Fibroblast of skin of abdomen (primary cell): ENCODE results near the gene MYBPC3. TPM values are rescaled to one million over a fixed set of nuclear protein-coding genes. Genes with fewer than 3 reads are reported as not detected.
A peak's percentile ranks its signal among the peaks of the same experiment; 100 is the strongest.

ENCODE experiments used
- DNase-seq: peaks from one replicate; pipeline ENCODE4 v3.0.0-alpha.2; 2013
- polyA plus RNA-seq, 2 experiments: library from polyadenylated mRNA; unstranded; fragments of 120-200 nt; gene quantifications; one replicate each; pipeline ENCODE4 v1.2.1, GENCODE V29; 2013; ENCODE audit not compliant: insufficient read length in 2 of 2

The MYBPC3 gene
- not detected for polyA plus RNA-seq (2013, experiment 1 of 2; ENCODE audit: insufficient read length)
- not detected for polyA plus RNA-seq (2013, experiment 2 of 2; ENCODE audit: insufficient read length)

DNA sequence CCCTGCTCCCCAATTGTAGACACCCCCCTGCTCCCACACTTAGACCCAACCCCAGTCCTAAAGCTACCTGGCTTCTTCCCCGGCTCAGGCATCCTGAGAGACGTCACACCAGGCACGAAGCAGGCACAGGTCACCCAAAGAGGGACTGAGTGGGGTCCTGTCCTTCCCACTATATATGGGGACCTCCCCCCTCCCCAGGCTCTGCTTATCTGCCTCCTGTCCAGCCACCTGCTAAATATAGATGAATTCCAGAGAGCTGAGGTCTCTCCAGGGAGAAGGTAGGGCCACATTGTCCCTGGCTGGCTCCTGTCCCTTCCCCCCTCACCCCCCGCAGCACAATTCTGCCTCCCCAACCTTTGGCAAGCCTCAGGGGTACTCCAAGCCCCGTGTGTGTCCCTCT lies at the start of gene MYBPC3:
MYBPC3 (minus strand) TSS at position 147 of the 400 bp plus-strand sequence; CDS start at position 92, 55 bp downstream.
- DNase-seq = no peak

DNA sequence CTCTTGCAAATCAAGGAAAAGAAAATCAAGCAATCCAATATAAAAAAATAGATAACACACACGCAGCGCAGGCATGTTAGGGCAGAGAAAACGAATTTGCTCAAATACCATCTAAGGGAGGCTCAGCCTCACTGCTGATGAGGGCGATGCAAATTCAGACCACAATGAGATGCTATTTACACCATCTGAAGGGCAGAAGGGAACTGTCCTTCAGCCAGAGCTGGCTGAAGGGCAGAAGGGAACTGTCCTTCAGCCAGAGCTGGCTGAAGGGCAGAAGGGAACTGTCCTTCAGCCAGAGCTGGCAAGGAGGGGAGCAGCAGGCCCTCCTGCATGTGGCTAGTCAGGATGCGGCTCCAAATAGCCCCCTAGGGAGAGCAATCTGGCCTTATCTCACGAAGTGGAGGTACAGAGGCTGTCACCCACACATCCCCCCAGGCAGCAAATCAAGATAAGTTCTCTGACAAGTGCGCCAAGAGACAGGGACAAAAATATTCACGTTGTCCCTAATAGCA lies 48.3 kb upstream of the MYBPC3 start:
- DNase-seq = no peak

DNA sequence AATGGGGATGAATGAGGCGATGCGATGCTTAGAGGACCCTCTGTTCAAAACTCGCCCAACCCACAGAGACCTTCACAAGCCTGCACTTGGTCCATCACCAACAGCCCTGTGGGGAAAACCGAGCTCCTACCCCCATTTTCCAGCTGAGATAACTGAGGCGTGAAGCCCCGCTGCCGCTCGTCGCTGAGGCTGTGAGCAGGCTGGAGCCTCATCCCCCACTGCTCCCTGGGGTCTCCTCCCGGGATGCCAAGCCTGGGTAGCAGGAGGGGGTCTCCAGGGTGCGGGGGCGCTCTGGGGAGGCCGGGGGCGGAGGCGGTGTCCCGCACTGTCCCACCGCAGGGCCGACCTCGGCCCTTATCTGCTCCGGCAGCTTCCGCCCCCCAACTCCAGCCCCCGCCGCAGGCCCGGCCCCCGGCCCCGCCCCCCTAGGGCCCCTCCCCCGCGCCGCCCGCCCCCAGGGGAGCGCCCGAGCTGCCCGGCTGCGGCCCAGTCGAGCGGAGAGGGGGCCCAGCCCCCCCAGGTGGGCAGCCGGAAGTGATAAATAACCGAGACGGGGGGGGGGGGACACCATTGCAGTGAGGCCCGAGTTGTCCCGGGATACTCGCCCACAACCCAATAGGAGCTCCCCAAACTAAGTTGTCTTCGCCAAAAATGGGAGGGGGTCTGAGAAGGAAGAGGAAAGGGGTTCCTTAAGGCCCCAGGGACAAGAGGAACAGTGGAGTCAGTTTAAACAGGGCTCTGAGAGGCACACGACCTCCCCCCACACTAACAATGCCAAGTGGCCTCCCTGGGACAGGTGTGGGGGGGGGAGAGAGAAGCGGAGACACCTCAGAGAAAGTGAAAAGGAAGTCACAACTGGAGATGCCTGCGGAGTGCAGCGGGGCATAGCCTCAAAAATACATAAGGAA lies 47.6 kb upstream of the MYBPC3 start:
- DNase-seq = no peak

DNA sequence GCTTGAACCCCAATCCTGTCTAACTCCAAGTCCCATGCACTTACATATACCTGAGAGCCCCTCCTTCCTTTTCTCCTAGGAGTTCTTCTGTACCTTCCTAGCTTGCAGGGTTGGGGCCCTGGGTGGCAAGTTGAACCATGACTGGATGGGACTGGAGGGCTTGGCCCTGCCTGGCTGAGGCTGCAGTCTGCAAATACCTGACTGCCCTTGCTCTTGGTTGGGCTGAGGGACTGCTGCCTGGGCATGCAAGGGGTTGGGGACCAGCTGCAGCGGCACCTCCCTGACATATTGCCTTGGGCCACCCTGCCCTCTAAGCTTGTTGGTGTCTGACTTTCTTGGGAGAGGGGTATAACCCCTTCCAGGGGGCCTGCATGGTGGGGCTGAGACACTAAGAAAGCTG lies 46.0 kb upstream of the MYBPC3 start:
- no peak for DNase-seq

DNA sequence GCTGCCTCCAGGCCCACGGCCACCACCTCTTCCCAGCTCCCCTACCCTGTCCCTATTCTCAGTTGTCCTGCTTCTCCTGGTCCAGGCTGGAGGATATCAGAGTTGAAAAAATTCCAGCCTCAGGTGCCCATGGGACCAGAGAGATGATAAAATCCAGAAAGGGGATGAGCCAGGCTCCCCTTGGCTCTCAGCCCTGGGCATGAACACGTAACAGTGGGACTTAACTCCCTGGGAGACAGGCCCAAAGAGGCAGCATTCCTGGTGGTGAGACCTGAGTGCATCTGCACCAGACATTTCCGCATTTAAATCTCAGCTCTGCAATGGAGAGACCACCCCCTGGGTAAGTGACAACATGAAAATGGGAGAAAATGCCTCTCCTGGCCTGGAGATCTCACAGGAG lies 45.5 kb upstream of the MYBPC3 start:
- no peak for DNase-seq

DNA sequence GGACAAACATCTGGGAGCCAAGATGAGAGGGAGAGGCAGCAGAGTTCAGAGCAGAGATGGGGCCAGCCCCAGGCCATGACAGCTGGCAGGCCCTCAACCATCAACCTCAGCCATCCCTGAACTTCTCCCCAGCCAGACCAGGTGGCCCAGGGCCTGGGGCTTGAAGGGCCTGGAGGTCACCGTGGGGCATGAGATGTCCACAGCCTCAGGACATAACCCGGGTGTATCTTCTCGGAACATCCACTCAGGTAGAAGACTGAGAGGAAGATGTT lies 43.5 kb upstream of the MYBPC3 start:
- DNase-seq = no peak

DNA sequence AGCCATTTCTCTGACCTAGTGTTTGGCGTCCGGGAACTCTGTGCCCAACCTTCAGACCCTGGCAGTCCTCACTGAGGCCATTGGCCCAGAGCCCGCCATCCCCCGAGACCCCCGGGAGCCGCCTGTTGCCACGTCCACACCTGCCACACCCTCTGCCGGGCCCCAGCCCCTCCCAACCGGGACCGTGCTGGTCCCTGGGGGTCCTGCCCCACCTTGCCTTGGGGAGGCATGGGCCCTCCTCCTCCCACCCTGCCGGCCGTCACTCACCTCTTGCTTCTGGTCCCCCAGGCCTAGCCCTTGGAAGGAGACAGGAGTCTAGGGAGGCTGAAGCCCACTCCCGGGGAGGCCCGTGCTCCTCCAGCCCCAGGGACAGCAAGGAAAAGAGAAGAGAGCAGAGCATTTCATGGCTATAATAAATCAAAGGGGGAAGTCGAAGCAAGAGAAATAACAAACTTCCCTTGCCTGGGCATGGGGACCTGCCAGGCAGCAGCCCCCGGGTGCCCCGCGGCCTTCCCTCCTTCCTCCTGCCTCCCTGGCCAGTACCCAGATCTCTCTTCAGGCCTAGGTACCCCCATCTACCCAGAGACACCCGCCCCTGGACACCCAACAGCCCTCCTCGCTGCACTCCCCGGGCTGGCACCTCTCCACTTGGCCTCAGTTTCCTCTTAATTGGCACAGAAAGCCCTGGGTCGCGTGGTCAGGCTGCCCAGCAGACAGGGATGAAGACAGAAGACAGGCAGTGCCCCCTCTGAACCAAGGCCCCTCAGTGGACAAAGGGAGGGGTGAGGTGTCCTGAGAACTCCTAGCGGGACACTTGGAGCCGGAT lies 42.9 kb upstream of the MYBPC3 start:
- no peak for DNase-seq

DNA sequence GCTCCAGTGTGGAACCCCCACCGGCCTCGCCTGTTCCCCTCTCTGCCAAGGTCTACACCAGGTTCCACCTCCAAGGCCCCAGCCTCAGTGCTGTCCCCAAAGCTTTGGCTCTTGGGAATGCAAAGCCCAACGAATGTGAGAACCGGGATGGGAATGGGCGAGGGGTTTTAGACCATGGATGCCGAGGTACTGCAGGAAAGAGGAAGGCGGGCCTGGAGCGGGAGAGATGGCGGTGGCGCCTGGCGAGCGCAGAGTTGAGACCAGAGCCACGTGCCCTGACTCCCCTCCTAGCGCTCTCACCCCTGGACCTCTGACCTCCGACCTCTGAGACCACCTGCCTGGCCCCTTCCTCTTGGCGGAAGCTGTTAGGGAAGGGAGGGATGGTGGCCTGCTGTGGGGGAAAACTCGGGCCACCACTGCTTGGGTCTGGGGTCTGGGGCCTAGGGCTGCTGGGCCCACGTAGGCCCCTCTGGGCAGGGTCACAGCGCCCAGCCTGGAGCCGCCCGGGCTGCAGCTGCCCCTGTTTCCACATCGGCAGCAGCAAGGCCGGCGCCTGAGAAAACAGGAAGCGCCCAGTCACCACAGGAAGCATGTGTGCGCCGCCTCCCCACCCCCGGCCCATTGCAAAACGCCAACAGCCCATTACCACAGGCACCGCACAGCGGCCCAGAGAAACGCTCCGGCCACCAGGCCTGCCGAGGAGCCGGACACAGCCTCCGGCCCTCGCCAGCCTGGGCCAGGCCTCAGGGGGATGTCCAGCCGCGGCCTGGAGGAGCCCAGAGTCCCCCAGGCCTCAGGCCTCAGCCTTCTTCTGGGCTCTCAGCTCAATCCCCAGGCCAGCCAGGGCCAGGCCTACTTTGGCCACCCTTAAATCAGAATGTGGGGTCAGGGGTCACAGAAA lies 42.1 kb upstream of the MYBPC3 start:
- DNase-seq = no peak

DNA sequence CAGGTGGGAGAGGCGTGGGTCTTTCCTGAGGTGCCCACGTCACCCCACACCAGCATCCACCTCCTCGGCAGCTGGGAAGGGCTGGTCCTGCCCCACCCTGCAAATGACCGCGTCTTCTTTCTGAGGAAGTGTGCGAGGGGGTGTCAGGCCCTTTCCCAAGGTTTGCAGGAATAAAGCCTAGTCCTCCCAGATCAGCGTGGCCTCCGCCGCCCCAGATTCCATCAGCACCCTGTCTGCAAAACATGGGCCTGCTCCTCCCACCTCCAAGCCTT lies 41.5 kb upstream of the MYBPC3 start:
- DNase-seq = no peak

DNA sequence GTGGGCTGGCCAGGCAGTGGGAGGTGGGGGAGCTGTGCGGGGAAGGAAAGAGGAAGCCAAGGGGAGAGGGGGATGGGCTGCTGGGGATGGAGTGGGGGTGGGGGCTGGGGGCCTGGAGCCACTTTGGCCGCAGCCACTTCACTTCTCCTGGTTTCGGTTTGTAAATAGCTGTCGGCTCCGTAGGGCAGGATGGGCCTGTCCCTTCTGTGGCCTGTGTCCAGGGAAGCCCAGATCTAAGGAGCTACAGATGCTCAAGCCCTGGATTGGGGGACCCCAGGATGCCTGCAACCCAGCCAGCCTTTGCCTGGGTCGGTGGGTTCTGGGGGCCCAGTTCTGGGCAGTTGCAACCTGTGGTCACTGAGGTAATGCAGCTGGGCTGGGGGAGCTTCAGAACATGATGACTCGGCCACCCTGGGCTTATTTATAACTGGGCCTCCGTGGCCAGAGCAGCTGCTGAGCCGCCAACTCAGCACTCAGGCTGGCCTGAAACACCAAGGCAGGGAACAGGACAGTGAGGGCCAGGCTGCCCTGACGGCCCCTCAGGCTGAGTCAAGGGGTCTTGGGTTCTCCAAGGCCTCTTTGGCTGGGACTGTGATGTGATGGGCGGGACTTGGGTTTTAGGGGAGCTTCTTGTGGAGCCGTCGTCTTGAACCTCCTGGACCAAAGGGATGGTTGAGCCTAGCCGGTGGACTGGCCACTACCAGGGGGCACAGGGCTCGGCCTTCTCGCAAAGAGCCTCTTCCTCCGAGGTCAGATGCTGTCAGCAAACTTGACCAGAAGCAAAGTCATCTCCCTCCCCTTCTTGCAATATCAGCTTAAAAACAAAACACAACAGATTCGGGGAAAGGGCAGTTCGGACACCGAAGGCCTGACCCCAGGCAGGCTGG lies 40.9 kb upstream of the MYBPC3 start:
- DNase-seq = peak; percentile 60

DNA sequence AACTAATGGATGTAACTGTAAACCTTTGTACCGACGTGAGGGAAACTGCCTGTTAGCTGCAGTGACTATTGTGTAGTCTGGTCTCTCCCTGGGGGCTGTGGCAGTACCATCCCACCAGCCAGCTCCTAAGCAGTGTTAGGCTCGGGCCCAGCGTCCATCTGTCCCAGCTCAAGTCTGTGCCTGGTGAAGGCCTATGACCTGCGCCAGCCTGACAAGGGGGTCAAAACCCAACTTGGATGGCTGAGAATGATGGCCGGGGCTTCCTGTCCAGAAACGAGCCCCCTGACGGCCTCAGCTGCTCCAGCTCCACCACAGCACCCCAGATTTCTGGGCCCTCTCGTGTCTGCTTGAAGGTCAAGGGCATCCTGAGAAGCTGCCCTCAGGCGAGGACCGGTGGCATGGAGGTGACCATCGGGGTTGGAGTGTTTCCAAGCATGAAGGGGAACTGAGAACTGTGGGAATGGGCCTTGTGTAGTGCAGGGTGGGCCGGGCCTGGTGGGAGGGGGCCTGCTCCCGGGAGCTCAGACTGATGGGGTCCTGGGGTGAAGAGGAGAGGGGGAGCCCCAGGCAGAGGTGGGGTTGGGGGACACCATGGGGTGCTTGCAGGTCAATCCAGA lies 40.2 kb upstream of the MYBPC3 start:
- no peak for DNase-seq

DNA sequence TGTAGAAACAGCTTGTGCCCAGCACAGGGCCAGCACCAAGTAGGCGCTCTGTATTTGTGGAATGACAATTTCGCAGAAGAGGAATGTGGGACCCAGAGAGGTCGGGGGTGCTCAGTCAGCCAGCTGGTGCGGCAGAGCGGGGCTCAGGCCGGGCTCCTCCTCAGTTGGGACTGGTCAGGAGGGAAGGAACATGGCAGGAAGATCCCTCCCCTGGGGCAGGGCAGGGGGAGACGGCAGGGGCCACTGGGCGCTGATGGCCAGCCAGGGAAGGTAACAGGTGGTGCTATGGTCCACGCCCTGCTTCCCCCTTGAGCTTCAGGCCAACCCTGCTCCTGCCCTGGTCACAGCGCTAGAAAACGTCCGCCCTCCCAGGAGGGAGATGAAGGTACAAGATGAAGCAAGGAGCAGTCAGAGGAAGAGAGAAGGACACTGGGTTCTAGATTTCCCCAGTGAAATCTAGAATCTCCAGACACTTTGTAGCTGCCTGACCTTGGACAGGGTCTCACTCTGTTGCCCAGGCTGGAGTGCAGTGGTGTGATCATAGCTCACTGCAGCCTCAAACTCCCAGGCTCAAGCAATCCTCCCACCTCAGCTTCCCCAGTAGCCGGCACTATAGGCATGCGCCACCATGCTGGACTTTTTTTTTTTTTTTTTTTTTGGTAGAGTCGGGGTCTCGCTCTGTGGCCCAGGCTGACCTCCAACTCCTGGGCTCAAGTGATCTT lies 39.4 kb upstream of the MYBPC3 start:
- DNase-seq = no peak

DNA sequence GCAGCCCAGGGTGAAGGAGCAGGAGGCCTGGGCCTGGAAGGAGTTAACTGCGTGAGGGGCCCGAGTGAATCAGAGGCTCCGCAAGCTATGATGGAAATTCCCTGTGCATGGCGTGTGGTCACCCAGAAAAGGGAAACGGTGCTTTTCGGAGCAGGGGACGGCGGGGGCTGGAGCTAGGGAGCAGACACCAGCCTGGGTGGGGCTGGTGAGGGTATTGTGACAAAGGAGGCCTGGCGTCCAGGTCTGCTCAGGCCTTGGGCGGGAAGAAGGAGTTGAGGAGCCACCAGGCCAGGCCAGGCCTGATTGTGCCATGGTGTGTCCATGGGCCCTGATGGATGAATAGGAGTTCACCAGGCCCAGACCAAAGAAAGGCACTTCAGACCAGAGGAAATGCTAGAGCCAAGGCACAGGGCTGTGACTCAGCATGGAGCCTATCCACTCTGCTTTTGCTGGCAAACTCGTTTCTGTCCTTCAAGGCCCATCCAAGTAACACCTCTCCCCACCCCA lies 38.6 kb upstream of the MYBPC3 start:
- no peak for DNase-seq

DNA sequence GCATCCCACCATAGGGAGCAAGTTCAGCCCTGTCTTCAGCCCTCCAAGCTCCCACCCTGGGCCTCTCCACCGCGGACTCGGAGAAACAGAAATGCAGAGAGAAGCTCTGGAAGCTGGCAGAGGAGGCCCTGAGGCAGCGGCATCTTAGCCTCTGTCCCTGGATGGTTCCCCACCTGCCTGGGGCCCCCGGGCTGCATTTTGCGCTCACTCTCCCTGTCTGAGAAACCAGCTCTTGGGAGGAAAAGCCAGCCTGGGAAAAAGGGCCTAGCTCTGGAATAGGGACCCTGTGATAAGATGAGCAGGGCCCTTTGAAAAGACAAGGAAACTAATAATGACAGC lies 37.9 kb upstream of the MYBPC3 start:
- no peak for DNase-seq

DNA sequence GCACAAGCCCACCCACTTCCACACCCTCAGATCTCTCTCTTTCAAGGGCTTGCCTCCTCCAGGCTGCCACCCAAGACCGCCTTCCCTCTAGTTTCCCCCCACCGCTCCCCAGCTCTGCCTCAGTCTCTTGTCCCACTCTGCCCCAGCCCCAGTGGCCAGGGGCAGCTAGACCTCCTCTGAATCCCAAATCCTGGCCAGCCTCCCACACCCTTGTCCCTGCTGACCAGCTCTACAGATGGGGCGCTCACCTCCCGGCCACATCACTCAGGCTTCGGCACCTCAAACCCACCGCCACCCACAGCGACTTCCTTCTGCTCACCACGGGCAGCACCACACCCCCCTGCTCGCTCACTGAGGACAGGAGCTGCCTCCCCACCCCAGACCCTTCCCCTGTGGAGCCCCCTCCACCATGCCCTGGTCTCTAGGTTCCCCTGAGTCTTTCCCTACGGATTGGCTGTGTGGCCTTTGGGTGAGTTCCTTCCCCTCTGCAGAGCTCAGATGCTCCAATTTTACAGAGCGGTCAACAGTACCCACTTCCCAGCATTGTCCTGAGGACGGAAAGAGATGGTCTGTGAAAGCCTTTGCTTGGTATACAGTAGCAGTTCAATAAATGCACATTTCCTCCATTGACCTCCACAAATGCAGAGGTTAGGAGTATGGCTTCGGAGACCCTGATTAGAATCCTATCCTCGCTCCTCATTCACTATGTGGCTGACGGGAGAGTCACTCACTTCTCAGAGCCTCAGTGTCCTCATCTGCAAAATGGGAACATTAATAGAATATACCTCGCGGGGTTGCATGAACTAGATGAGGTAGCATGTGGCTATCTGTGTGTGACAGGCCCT lies 37.3 kb upstream of the MYBPC3 start:
- DNase-seq = no peak

DNA sequence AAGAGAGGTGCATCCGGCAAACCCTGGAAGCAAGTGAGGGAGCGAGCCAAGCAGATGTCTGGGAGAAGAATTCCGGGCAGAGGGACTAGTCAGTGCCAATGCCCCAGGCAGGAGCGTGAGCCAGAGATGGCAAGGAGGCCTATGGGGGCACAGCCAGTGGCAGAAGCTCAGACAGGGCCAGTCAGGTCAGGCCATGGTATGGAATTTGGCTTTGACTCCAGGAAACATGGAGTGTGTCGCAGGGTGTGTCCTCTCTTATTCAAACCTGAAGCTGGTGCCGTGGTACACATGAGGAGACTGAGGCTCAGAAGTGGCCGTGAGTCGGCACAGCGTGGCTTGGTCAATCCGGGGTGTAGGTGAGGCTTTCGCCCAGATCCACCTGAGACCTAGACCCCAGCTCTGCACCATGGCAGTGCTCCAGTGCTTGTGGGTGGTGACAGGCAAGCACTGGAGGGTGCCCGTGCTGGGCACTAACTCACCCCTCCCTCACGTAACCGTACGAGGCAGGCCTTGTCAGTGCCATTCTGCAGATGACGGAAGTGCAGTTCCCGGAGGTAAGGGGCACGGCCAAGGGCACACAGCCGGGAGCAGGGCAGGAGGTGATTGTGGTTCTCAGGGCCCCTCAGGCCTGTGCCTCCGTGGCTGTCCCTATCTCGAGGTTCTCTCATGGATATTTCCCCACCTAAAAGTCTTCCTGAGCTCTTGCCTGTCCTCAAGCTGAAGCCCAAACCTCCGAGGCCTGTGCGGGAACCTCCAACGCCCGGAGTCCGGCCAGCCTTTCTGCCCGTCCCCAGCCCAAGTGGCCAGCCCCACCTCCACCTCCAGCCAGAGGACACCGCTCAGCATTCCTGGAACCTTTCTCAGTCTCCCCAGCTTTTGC lies 36.4 kb upstream of the MYBPC3 start:
- no peak for DNase-seq

DNA sequence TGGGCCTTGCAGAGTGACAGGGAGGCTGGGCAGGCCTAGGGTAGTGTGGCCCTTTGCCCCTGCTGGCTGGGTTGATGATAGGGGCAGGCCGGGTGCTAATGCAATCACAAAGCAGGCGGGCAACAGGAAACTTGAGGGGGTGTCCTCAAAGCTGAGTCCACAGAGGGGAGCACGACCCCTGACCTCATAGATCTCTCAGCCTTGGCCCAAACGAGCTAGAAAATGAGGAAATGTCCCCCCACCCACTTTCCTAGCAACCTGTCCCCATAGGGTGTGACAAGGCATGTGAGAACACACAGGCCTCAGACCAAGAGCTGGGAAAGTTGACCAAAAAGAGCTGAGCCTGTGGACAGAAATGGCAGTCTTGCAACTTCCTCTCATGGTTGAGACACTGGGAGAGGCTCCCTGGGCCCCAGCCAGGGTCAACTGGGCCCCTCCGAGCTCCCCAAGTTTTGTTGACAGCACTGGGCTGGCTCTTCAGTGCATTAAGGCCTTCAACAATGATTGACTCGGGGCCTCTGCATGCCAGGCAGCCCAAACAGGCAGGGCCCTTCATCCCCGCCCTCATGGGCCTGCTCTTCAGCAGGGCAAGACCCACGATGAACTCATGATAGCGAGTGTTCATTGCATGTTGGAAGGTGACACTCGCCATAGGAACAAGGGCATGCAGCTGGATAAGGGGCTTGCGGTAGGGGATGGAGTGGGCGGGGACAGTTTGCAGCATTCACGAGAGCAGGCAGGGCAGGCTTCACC lies 35.6 kb upstream of the MYBPC3 start:
- DNase-seq = no peak

DNA sequence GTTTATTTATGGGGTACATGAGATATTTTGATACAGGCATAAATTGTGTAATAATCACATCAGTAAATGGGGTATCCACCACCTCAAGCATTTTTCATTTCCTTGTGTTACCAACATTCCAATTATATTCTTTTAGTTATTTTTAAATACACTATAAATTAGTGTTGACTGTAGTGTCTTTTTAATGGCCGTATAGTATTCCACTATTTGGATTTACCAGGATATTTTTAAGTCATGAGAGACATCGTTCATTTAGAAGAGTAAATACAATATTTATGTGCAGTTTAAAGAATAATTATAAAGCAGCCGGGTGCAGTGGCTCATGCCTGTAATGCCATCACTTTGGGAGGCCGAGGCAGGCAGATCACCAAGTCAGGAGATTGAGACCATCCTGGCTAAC lies 32.0 kb upstream of the MYBPC3 start:
- no peak for DNase-seq
